GM13977 (cell line): ENCODE results near the gene SSC5D.
A peak's percentile ranks its signal among the peaks of the same experiment; 100 is the strongest.

ENCODE experiments used
- DNase-seq: peaks from one replicate; pipeline ENCODE4 v3.0.0; 2012; ENCODE audit warnings: low spot score
- CTCF ChIP-seq: IDR thresholded peaks from 2 replicates; pipeline ENCODE4 v1.5.1; 2012; ENCODE audit warnings: mild to moderate bottlenecking, control low read depth; ENCODE audit not compliant: insufficient read depth; ENCODE audit errors: extremely low read depth, missing control alignments
- in situ Hi-C: fragments of 300-500 bp; cut with MboI; formaldehyde crosslinking; loops from one replicate; pipeline ENCODE4 v1.12.0; 2022; ENCODE audit warnings: low sequenced_read_pairs, low pct_unique_long_range_greater_than_20kb, mixed read lengths, inconsistent platforms; ENCODE audit not compliant: unreplicated experiment

The SSC5D gene

GRCh38 chr19:55451163-55451964 is 36.9 kb upstream of the SSC5D start:
- no peak for TF ChIP-seq CTCF
- DNase-seq: peak; percentile 63
- in situ Hi-C loops: no loop called here

- in situ Hi-C loops: no loop called here
- no peak for DNase-seq
These were observed 36.1 kb upstream of the SSC5D start for GRCh38 chr19:55451965-55452748.

GRCh38 chr19:55452749-55453346 is 35.4 kb upstream of the SSC5D start:
- no peak for DNase-seq
- peak; percentile 12 for TF ChIP-seq CTCF
- in situ Hi-C loops: no loop called here

More at GRCh38 chr19:55451965-55452748, 36.1 kb upstream of the SSC5D start:
- TF ChIP-seq CTCF: no peak

- in situ Hi-C loops: no loop called here
- TF ChIP-seq CTCF: no peak
- no peak for DNase-seq
These were observed 34.5 kb upstream of the SSC5D start for GRCh38 chr19:55453511-55454260.

GRCh38 chr19:55454787-55455243 is 33.4 kb upstream of the SSC5D start:
- TF ChIP-seq CTCF: peak; percentile 79
- DNase-seq: peak; percentile 75

More at GRCh38 chr19:55454787-55455243, 33.4 kb upstream of the SSC5D start:
- in situ Hi-C loops: no loop called here
